Activated CD4-positive, alpha-beta T cell treated with anti-CD3 and anti-CD28 coated beads for 24 hours (primary cell): Measurements from ENCODE around the gene RGL3.
"Not testable (repeated sequence)": the region's sequence is repeated elsewhere in the genome, so short reads cannot be mapped to it uniquely, and the experiment has no call there.

Experiments used
- DNase-seq, 2 donors: peaks; one replicate each; pipeline ENCODE4 v3.0.0-alpha.2; 2020; ENCODE audit warnings: low read depth in 2 of 2

Gene RGL3

DNA sequence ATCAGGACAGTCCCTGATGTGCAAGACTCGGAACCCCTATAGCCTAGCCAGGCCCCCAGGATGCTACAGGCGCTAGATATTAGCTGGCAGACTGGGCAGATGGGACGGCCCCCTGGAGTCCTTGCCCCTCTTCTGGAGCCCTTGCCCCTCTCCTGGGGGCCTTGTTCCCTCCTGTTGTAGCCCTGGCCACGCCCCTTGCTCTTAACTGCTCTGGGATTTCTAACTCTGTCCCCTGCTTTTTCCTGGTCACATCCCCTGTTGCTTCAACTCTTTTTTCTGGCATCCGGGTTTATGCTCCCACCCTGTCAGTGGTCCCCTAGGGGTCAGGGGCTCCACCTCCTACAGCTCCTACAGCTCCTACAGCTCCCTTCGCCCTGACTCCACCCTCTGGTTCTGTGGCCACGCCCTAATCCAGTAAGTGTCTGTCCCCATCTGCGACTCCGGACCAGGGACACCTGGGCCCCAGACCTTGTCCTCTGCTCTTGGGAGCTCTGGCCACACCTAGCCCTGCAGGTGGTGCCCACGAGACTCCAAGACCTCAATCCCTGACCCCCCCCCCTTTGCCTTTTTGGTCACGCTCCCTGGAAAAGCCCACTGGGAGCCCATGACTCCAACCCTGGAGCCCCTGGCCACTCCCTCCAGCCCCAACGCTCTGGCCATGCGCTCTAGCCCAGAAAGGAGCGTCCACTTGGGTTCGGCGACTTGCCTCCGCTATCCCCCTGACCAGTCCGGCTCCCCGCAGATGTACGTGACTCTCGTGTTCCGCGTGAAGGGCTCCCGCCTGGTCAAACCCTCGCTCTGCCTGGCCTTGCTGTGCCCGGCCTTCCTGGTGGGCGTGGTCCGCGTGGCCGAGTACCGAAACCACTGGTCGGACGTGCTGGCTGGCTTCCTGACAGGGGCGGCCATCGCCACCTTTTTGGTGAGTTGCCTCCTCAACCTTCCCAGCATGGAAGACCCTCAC is 57.1 kb downstream of the RGL3 start:
- DNase-seq = no peak

GRCh38 chr19:11361037-11361770 is 57.9 kb downstream of the RGL3 start:
- no peak for DNase-seq

GRCh38 chr19:11359421-11359820 is 59.7 kb downstream of the RGL3 start:
- no peak for DNase-seq

- no peak for DNase-seq
These were observed 62.2 kb downstream of the RGL3 start for GRCh38 chr19:11356676-11357550.

GRCh38 chr19:11356074-11356397 is 63.1 kb downstream of the RGL3 start:
- no peak for DNase-seq

DNA sequence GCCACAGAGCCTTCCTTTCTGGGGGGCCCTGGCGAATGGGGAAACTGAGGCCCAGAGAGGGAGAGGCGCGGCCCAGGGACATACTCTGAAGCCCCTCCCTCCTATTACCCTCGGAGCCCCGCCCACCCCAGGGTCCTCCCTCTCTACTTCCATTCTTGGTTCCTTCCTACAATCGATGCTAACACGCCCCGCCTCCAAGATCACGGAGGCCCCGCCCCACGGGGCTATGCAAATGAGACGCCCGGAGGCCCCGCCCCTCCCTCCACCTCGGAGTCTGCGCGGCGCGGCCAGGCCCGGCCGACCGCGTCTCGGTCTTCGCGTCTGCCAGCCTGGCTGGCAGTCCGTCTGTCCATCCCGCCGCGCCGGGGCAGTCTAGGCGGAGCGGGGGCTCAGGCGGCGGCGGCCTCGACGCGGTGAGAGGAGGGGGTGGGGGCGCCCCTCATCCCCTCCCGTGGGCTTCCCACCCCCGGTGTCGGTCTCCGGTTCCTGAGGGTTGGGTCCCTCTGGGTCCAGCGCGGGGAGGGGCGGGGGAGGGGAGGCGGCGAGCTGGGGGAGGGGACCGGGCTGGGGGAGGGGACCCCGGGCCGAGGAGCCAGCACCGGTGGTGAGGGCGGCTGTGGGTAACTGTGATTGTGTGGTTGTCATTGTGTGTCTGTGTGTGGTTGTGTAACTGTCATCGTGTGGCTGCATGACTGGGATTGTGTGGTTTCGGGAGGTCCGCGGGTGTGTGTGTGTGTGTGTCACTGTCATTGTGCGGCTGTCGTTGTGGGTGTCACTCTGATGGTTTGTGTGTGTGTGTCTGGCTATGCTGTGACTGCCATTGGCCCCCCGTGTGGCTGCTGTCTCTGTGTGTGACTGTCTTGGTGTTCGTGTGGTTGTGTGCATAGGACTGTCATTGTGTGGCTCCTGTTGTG is 63.7 kb downstream of the RGL3 start, which contains the start of gene PLPPR2:
Gene PLPPR2 (plus strand): TSS at position 273 of the 914 bp plus-strand sequence. CDS start 2,242 bp downstream, outside the sequence.
- peak; percentile 75 to 85 for DNase-seq

GRCh38 chr19:11354102-11354501 is 65.0 kb downstream of the RGL3 start:
- not testable (repeated sequence) for DNase-seq

GRCh38 chr19:11349171-11349570 is 69.9 kb downstream of the RGL3 start:
- no peak for DNase-seq

DNA sequence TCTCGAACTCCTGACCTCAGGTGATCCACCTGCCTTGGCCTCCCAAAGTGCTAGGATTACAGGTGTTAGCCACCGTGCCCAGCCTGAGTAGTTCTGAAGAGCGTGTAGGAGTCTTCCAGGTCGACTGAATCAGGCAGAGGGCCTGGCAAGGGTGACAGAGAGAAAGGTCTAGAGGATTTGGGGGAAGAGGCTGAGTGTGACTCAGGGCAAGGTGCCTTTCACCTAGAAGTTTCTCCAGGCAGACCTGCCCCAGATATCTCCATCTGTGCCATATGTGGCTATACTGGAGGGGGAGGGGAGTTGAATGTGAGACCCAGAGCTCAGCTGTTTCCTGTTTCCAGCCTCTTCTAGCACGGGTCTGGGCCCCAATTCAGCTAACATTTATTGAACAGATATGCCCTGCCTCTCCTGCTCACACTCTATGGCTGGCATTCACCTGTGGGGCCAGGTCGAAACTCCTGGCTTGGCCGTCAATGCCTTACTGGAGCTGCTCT is 71.5 kb downstream of the RGL3 start:
- no peak for DNase-seq

DNA sequence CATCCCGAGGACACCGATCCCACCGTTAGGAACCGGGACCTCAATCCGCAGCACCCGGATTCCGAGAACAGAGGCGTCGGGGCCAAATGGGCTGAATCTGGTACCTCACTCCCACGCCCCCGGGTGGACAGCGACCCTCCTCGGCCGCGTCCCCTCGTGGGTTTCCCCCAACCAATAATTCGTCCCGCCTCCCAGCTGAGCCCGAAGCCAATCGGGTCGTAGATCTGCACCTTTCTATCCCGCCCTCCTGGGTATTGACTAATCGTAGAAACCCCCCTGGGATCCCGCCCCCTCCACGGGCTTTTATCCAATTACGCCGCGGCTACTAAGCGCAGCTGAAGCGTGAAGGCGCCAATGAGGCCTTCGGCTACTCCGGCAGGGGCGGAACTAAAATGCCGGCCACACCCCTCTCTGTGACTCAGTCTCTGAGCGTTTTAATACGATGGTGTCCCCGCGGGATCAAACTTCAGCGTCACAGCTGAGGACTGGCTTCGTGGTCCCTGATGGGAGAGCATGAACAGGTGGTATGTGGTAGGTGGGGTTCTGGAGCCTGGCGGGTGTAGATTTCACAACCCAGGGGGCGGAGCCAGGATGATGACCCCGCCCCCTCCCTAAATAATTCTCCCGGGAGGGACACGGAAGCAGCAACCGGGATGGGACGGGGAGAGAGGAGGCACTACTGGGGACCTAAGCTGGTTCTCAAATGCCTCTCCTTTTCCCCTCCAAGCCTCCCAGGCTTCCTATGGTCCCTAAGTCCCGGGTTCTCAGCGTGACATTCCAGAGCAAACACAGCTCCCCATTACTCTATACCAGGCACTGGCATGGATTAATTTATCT is 72.8 kb downstream of the RGL3 start, which contains the start of the genes CCDC159 and TMEM205:
Gene CCDC159 (plus strand): TSS at position 416 of the 837 bp plus-strand sequence. CDS start 88 bp downstream, at position 504.
Gene TMEM205 (minus strand): TSS at position 165 of the 837 bp plus-strand sequence. CDS start 649 bp downstream, outside the sequence.
- DNase-seq = peak; percentile 97 to 98

- no peak for DNase-seq
These were observed 73.9 kb downstream of the RGL3 start for GRCh38 chr19:11345122-11345803.
